Anterior cingulate cortex (tissue), 58 donors: ENCODE results near the gene BSND.

Source experiments
- DNase-seq, 58 donors: peaks; one replicate each; lab custom pipeline; 2025; lab: John Stamatoyannopoulos, UW

BSND gene

DNA sequence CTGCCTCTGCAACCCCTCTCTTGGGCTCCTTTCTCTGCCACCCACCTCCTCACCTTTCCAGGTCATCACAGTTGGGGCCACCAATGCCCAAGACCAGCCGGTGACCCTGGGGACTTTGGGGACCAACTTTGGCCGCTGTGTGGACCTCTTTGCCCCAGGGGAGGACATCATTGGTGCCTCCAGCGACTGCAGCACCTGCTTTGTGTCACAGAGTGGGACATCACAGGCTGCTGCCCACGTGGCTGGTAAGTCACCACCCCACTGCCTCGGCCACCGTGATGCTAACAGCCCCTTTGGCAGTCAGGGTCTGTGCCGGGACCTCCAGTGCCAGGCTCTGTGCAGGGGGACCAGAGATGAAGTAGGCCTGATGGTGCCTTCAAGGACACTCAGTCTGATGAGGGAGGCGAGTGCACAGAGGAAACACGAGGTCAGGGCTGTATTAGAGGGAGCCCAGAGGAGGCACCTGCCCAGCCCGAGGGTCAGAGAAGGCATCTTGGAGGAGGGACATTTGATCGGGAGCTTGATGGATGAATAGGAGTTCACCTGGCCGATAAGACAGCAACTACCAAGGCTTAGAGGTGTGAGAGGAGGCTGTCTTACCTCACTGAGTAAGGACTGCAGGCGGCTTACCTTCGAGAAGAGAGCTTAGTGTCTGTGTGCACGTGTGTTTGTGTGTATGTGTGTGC is 58.7 kb downstream of the BSND start:
- no peak for DNase-seq

- DNase-seq: no peak
Observed at GRCh38 chr1:55057956-55058298, 59.2 kb downstream of the BSND start.

GRCh38 chr1:55059302-55060132 is 60.8 kb downstream of the BSND start:
- no peak for DNase-seq

GRCh38 chr1:55060133-55060999 is 61.6 kb downstream of the BSND start:
- no peak for DNase-seq

- no peak for DNase-seq
Observed at GRCh38 chr1:55061000-55061705, 62.4 kb downstream of the BSND start.
